ENCODE measurements around the gene BHLHA15.

Gene BHLHA15

DNA sequence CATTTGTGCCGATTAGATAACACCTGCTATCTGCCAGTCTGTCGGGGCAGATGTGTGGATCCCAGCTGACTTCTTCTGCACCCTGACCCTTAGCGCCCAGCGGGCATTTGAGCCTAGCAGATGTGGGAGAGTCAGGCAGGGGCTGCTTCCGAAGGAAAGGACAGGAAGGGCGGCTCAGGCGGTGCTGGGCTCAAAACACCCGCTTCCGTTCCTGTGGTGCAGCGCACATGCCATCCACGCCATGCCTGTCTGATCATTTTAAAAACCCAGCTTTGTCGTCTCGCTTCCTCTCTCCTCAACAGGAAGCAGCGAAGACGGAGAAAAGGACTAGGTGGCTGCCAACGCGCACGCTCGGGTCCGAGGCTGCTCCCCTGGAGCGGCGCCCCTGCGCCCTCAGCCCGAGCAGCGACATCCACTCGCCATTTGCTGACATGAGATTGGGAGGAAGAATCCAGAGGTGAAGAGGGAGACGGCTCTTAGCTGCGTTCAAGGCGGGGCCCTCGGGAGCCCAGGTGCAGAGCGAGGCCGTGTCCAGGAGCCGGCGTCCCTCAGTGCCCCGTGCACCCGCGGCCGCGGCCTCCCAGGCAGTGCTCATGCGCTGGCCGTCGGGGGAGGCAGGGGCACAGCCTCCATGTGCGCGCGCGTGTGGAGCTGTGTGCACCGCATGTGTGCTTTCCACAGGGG is 5.9 kb upstream of the BHLHA15 start:
- TF ChIP-seq, protein P1, sequence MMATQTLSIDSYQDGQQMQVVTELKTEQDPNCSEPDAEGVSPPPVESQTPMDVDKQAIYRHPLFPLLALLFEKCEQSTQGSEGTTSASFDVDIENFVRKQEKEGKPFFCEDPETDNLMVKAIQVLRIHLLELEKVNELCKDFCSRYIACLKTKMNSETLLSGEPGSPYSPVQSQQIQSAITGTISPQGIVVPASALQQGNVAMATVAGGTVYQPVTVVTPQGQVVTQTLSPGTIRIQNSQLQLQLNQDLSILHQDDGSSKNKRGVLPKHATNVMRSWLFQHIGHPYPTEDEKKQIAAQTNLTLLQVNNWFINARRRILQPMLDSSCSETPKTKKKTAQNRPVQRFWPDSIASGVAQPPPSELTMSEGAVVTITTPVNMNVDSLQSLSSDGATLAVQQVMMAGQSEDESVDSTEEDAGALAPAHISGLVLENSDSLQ (IDR thresholded peaks at IDR 0.05), result no peak
- TF ChIP-seq L3MBTL2 (conservative IDR thresholded peaks at IDR 0.05) (no peak), FOXM1 (IDR thresholded peaks at IDR 0.05; ENCODE audit: borderline replicate concordance) (no peak), HDGF (IDR thresholded peaks at IDR 0.05; ENCODE audit: borderline replicate concordance) (no peak), ELF4 (IDR thresholded peaks at IDR 0.05) (no peak), FOXK2 (IDR thresholded peaks at IDR 0.05) (no peak), LEF1 (IDR thresholded peaks at IDR 0.05; ENCODE audit: borderline replicate concordance) (no peak), SUZ12 (IDR thresholded peaks at IDR 0.05) (no peak), BHLHE40 (IDR thresholded peaks at IDR 0.05; ENCODE audit: borderline replicate concordance) (no peak), TARDBP (IDR thresholded peaks at IDR 0.05) (no peak), ZNF384 (IDR thresholded peaks at IDR 0.05) (no peak), NFRKB (IDR thresholded peaks at IDR 0.05) (no peak), CTBP1 (IDR thresholded peaks at IDR 0.05; ENCODE audit: borderline replicate concordance) (no peak), ARNT (IDR thresholded peaks at IDR 0.05) (no peak)
- POLR2A ChIA-PET, result no interaction called here
- no peak for DNase-seq (ENCODE audit: extremely low spot score)
- CTCF ChIA-PET, result no interaction called here

DNA sequence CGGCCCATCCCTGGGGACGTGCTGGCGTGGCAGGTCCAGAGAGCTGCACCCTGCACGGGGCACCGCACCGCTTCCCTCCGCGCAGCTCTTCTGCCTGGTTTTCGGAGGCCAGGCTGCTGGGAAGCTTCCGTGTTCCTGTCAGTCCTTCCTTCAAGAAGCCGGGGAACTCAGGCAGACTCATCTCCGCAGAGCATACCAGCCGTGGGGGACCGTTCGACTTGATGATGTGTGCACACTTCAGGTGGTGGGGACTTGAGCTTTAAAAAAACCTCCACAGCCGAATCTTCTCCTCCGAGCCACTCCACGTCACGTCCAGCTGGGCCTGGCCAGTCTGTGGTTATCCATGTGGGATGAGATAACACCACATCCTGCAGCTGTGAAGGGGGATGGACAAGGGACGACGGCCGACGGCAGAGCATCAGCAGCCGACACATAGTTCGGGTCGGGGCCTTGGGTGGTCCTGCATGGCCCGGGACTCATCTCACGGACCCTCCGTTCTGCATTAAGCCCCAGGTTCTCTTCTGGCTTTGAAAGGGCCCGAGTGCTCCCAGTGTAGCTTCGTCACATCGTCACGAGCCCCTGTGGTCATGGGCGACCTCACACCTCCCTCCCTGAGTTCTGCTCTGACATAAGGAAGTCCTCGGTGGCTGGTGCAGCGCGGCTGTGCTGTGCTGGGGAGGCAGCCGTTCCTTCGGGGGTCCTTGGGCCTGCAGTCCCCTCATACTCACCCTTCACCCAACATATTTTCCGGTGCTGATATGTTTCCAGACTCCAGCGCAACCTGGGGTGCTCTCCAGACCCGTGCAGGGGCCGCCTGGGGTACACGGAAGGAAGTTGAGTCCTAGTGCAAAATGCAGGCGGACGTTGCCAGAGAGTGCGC is 4.5 kb upstream of the BHLHA15 start:
- TF ChIP-seq, protein P1 (IDR thresholded peaks at IDR 0.05), result no peak
- TF ChIP-seq FOXK2 (IDR thresholded peaks at IDR 0.05), result no peak
- TF ChIP-seq TARDBP (IDR thresholded peaks at IDR 0.05), result no peak
- no peak for TF ChIP-seq SUZ12 (IDR thresholded peaks at IDR 0.05)
- no peak for TF ChIP-seq NFRKB (IDR thresholded peaks at IDR 0.05)
- TF ChIP-seq FOXA1 (IDR thresholded peaks at IDR 0.05), result no peak
- no peak for TF ChIP-seq ZNF384 (IDR thresholded peaks at IDR 0.05)
- DNase-seq (ENCODE audit: extremely low spot score), result no peak
- CTCF ChIA-PET, result no interaction called here
- POLR2A ChIA-PET, result no interaction called here

DNA sequence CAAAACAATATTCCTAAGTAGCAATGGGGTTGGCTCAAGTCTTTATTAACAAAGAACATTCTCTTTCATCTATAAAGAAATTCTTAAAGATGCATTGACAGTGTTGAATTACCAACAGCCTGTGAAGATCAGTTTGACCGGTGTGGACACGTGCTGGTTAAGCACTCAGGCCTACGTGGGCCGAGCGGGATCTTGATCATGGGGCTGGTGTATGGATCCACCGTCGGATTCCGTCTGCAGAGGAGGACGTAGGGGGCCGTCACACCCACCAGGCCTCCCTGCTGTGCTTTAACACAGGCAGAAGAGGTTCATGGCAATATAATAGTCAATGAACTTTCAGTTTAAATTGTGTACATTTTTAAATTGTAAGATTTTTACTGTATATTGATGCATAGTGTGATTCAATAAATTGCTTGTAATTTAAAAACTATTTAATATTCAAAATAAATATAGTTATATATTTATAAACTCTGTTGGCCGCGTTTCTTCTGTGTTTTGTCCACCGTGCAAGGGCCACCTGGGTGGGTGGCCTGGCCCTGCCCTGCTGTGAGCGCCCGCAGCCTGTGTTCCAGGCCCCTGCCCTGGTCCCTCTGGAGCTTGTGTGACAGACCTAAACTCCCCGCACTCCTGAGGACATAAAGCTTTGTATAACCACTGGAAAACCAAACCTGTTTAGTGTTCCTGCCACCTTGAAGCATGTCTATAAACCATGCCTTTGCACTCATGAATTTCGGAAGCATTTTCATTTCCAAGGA is 1.9 kb upstream of the BHLHA15 start:
- POLR2A ChIA-PET, result no interaction called here
- DNase-seq (ENCODE audit: extremely low spot score), result no peak
- CTCF ChIA-PET, result no interaction called here
- TF ChIP-seq LEF1 (IDR thresholded peaks at IDR 0.05; ENCODE audit: borderline replicate concordance), result no peak
- no peak for TF ChIP-seq SUZ12 (IDR thresholded peaks at IDR 0.05)
- TF ChIP-seq ARNT (IDR thresholded peaks at IDR 0.05), result no peak
- TF ChIP-seq BHLHE40 (IDR thresholded peaks at IDR 0.05; ENCODE audit: borderline replicate concordance), result no peak
- TF ChIP-seq TARDBP (IDR thresholded peaks at IDR 0.05), result no peak
- TF ChIP-seq ELF4 (IDR thresholded peaks at IDR 0.05), result no peak
- TF ChIP-seq SP1 (IDR thresholded peaks at IDR 0.05), result no peak
- no peak for TF ChIP-seq ZNF384 (IDR thresholded peaks at IDR 0.05)
- no peak for TF ChIP-seq NFRKB (IDR thresholded peaks at IDR 0.05)
- no peak for TF ChIP-seq L3MBTL2 (conservative IDR thresholded peaks at IDR 0.05)
- no peak for TF ChIP-seq FOXM1 (IDR thresholded peaks at IDR 0.05; ENCODE audit: borderline replicate concordance)
- TF ChIP-seq, protein P1 (IDR thresholded peaks at IDR 0.05), result no peak

DNA sequence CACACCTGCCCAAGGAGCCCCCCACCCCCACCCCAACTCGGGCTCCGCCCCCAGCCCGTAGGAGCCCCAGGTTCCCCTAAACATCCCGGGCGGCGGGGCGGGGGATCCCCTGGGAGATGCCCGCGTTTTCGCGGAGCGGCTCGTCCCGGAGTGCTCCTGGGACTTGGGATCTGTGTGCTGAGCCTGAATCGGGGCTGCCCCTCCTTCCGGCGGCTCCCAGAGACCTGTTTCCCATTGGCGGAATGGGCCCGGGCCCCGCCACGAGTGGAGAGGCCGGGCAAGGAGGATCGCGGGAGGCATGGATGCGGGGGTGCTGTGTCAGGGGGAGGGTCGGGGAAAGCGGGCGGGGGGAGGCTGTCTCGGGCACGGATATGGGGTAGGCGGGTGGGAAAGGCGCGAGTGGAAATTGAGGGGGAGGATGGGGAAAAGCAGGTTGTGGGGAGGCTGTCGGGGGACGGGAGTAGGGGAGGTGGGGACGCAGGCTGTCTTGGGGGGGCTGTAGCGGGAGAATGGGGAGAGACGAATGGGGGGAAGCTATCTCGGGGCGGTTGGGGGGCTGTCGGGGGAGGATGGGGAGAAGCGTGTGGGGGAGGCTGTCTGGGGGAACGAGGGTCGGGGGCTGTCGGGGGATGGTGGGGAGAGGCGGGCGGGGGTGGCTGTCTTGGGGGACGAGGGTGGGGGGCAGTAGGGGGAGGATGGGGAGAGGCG is 572 bp upstream of the BHLHA15 start:
- TF ChIP-seq FOXK2 (IDR thresholded peaks at IDR 0.05) (no peak), L3MBTL2 (conservative IDR thresholded peaks at IDR 0.05) (no peak), CTBP1 (IDR thresholded peaks at IDR 0.05; ENCODE audit: borderline replicate concordance) (no peak), FOXM1 (IDR thresholded peaks at IDR 0.05; ENCODE audit: borderline replicate concordance) (no peak), NFRKB (IDR thresholded peaks at IDR 0.05) (no peak), TARDBP (IDR thresholded peaks at IDR 0.05) (no peak), SP1 (IDR thresholded peaks at IDR 0.05) (no peak), ZNF384 (IDR thresholded peaks at IDR 0.05) (no peak), BHLHE40 (IDR thresholded peaks at IDR 0.05; ENCODE audit: borderline replicate concordance) (no peak), LEF1 (IDR thresholded peaks at IDR 0.05; ENCODE audit: borderline replicate concordance) (no peak), HDGF (IDR thresholded peaks at IDR 0.05; ENCODE audit: borderline replicate concordance) (no peak), FOXA1 (IDR thresholded peaks at IDR 0.05) (no peak), SUZ12 (IDR thresholded peaks at IDR 0.05) (no peak), ARNT (IDR thresholded peaks at IDR 0.05) (no peak), ELF4 (IDR thresholded peaks at IDR 0.05) (no peak)
- TF ChIP-seq, protein P1 (IDR thresholded peaks at IDR 0.05), result no peak
- CTCF ChIA-PET, result no interaction called here
- DNase-seq (ENCODE audit: extremely low spot score), result no peak
- POLR2A ChIA-PET, result no interaction called here
